Fibroblast of lung (primary cell): ENCODE measurements around the gene DOK4. TPM values are rescaled to one million over a fixed set of nuclear protein-coding genes. Genes with fewer than 3 reads are reported as not detected.

Experiments
- DNase-seq, 2 donors: peaks; one replicate each; pipeline versions ENCODE4 v3.0.0 to v3.0.0-alpha.2; 2010; ENCODE audit warnings: low read depth in 2 of 2
- H2AFZ ChIP-seq: 2 replicates; pipeline ENCODE4 v1.5.1; 2012; ENCODE audit warnings: low read length, control low read depth, inconsistent platforms
- H3K27ac ChIP-seq: 2 replicates; pipeline ENCODE4 v1.5.1; 2011; ENCODE audit warnings: low read length, control low read depth; ENCODE audit not compliant: insufficient read depth
- H3K27me3 ChIP-seq: 2 replicates; pipeline ENCODE4 v1.5.1; 2011; ENCODE audit warnings: mild to moderate bottlenecking, low read length; ENCODE audit not compliant: control insufficient read depth, insufficient read depth
- H3K36me3 ChIP-seq: 2 replicates; pipeline ENCODE4 v1.5.1; 2011; ENCODE audit warnings: low read length; ENCODE audit not compliant: control insufficient read depth, insufficient read depth
- H3K4me1 ChIP-seq: 2 replicates; pipeline ENCODE4 v1.5.1; 2011; ENCODE audit warnings: low read length; ENCODE audit not compliant: control insufficient read depth, insufficient read depth; ENCODE audit errors: extremely low read depth
- H3K4me2 ChIP-seq: 2 replicates; pipeline ENCODE4 v1.5.1; 2011; ENCODE audit warnings: low read length, control low read depth; ENCODE audit not compliant: insufficient read depth; ENCODE audit errors: extremely low read depth
- H3K4me3 ChIP-seq, 4 experiments: fragments of 200-600 bp in 1 of 4; sonication (generic) in 1 of 4; replicated peaks in 1 of 4; 2 replicates each; pipeline ENCODE4 v1.5.1; 2011 to 2016; ENCODE audit warnings: low read length in 4 of 4, low read depth in 3 of 4, mild to moderate bottlenecking in 3 of 4, control low read depth in 2 of 4, inconsistent platforms in 1 of 4, mixed read lengths in 1 of 4; ENCODE audit not compliant: insufficient read depth in 1 of 4; ENCODE audit errors: control extremely low read depth in 1 of 4
- H3K79me2 ChIP-seq: 2 replicates; pipeline ENCODE4 v1.5.1; 2012; ENCODE audit warnings: mild to moderate bottlenecking, low read length, inconsistent platforms; ENCODE audit not compliant: control insufficient read depth, insufficient read depth
- H3K9ac ChIP-seq: 2 replicates; pipeline ENCODE4 v1.5.1; 2011; ENCODE audit warnings: mild to moderate bottlenecking, low read length, control low read depth; ENCODE audit not compliant: insufficient read depth
- H3K9me3 ChIP-seq: 2 replicates; pipeline ENCODE4 v1.5.1; 2012; ENCODE audit warnings: low read depth, low read length; ENCODE audit not compliant: control insufficient read depth, insufficient read depth
- H4K20me1 ChIP-seq: 2 replicates; pipeline ENCODE4 v1.5.1; 2011; ENCODE audit warnings: low read length; ENCODE audit not compliant: control insufficient read depth, insufficient read depth; ENCODE audit errors: extremely low read depth
- CTCF ChIP-seq, 2 donors: IDR thresholded peaks in 1 of 2; conservative IDR thresholded peaks in 1 of 2; 1 replicate in 1 of 2; 2 replicates in 1 of 2; pipeline ENCODE4 v1.5.1; 2011 to 2012; ENCODE audit warnings: low read length in 2 of 2, control low read depth in 1 of 2, inconsistent platforms in 1 of 2, low read depth in 1 of 2, mild to moderate bottlenecking in 1 of 2
- EZH2 ChIP-seq: IDR thresholded peaks from 2 replicates; pipeline ENCODE4 v1.5.1; 2012; ENCODE audit warnings: low read length, control low read depth, mild to moderate bottlenecking; ENCODE audit errors: missing control alignments
- polyA plus RNA-seq, 2 donors: library from polyadenylated mRNA; depleted of rRNA in 1 of 2; stranded (reverse) in 1 of 2; unstranded in 1 of 2; fragments of >200 nt; gene quantifications; 2 replicates each; pipeline ENCODE4 v1.2.1, GENCODE V29; 2011 to 2012; ENCODE audit warnings: missing spikeins in 1 of 2
- total RNA-seq: library from RNA; depleted of rRNA; stranded (reverse); fragments of >200 nt; gene quantifications from 2 replicates; pipeline ENCODE4 v1.2.1, GENCODE V29; 2014

The DOK4 gene
- total and polyA plus RNA-seq, 2 donors (not counting 1 experiment from before 2014, with no cell fraction given): 12.6 to 15.0 TPM

GRCh38 chr16:57503366-57503765 is 17.1 kb upstream of the DOK4 start:
- Histone ChIP-seq H3K27ac (no peak overlapping the region), H3K4me3 (no peak overlapping the region), H4K20me1 (no peaks in the 10 kb centered on the region), H3K4me1 (no peaks in the 10 kb centered on the region), H3K4me2 (no peak overlapping the region), H2AFZ (no peak overlapping the region), H3K9ac (no peak overlapping the region), H3K36me3 (no peaks in the 10 kb centered on the region), H3K79me2 (no peaks in the 10 kb centered on the region), H3K27me3 (peaks cover 10% of the 10 kb centered on the region), H3K9me3 (no peaks in the 10 kb centered on the region)
- DNase-seq: no peak
- TF ChIP-seq EZH2 (no peak), CTCF (conservative IDR thresholded peaks at IDR 0.05 in 1 of 2, IDR thresholded peaks at IDR 0.05 in 1 of 2; ENCODE audit: low read depth in 1 of 2, low read length in 2 of 2) (no peak)

- no peak for DNase-seq
These were observed 15.9 kb upstream of the DOK4 start for GRCh38 chr16:57502048-57502775.

GRCh38 chr16:57501492-57501891 is 15.2 kb upstream of the DOK4 start:
- no peaks in the 10 kb centered on the region for H4K20me1 ChIP-seq
- no peak overlapping the region for H3K4me2 ChIP-seq
- H3K4me1 ChIP-seq: no peaks in the 10 kb centered on the region
- no peak for DNase-seq
- TF ChIP-seq EZH2 (no peak), CTCF (conservative IDR thresholded peaks at IDR 0.05 in 1 of 2, IDR thresholded peaks at IDR 0.05 in 1 of 2; ENCODE audit: low read depth in 1 of 2, low read length in 2 of 2) (no peak)
- peaks cover 11% of the 10 kb centered on the region for H3K27me3 ChIP-seq
- H3K9ac ChIP-seq: no peak overlapping the region
- no peak overlapping the region for H3K27ac ChIP-seq
- H3K79me2 ChIP-seq: no peaks in the 10 kb centered on the region
- H3K9me3 ChIP-seq: no peaks in the 10 kb centered on the region
- H3K4me3 ChIP-seq: no peak overlapping the region
- no peak overlapping the region for H2AFZ ChIP-seq
- no peaks in the 10 kb centered on the region for H3K36me3 ChIP-seq

More at GRCh38 chr16:57502048-57502775, 15.9 kb upstream of the DOK4 start:
- TF ChIP-seq EZH2 (no peak), CTCF (conservative IDR thresholded peaks at IDR 0.05 in 1 of 2, IDR thresholded peaks at IDR 0.05 in 1 of 2; ENCODE audit: low read depth in 1 of 2, low read length in 2 of 2) (no peak)
- no peak overlapping the region for H2AFZ ChIP-seq
- H4K20me1 ChIP-seq: no peaks in the 10 kb centered on the region
- H3K4me2 ChIP-seq: no peak overlapping the region
- peaks cover 8% of the 10 kb centered on the region for H3K27me3 ChIP-seq
- no peaks in the 10 kb centered on the region for H3K9me3 ChIP-seq
- H3K4me3 ChIP-seq: no peak overlapping the region
- no peaks in the 10 kb centered on the region for H3K36me3 ChIP-seq
- H3K79me2 ChIP-seq: no peaks in the 10 kb centered on the region
- H3K9ac ChIP-seq: no peak overlapping the region
- no peak overlapping the region for H3K27ac ChIP-seq
- H3K4me1 ChIP-seq: no peaks in the 10 kb centered on the region
